ENCODE data around the gene DUSP14. TPM values are rescaled to one million over a fixed set of nuclear protein-coding genes. Genes with fewer than 3 reads are reported as not detected.

The DUSP14 gene
- polyA plus RNA-seq, 1 of the 3 experiments (the other 2 are of a cell fraction): 85.8 TPM

DNA sequence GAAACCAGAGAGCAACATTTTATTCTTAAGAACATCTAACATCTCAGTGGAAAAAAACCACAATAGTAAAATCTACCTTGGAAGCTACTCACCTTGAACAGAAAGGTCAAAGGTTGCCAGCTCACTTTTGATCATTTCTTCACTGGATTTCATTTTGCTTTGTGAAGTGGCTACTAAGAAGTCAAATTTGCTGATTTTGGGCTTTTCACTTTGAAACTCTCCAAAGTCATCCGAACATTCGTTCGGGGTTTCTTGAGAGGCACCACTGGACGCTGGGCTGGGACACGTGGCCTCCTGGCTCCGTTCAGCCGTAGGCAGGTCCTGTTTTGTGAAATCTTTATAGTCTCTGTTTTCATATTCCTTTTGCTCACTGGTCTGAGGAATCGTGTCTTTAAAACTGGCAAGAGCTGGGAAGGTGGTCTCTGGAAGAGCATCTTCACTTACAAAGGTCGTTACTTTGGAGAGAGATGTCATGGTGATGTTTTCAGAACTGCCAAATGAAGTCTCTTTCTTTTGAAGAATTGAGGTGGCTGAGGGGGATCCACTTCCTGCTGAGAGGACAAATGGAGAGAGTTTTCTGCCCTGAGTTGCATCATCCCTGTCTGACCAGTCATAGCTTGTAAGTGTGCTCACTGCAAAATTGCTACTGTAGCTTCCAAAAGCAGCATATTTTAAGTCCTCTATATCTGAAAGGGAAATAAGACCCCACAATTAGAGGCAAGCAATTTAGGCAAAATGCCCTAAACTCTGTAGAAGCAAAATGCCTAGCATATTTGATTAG, 52.4 kb downstream of the DUSP14 start:
- Histone ChIP-seq H3K9me2 (no peaks in the 10 kb centered on the region), H2AFZ (ENCODE audit: low read depth) (no peak overlapping the region), H3K4me3 (ENCODE audit: low read depth in 2 of 2, low read length in 1 of 2) (no peak overlapping the region), H3K36me3 (replicated peaks in 1 of 2; ENCODE audit: control insufficient read depth in 1 of 2, insufficient read depth in 2 of 2, low read length in 1 of 2) (peaks cover 59 to 72% of the 10 kb centered on the region in 2 experiments), H3K27me3 (ENCODE audit: insufficient read depth) (no peaks in the 10 kb centered on the region), H3K4me1 (ENCODE audit: control insufficient read depth in 1 of 2, insufficient read depth in 2 of 2, low read depth in 1 of 2, low read length in 1 of 2) (peaks cover 0 to 11% of the 10 kb centered on the region in 2 experiments; a peak in 1 of 4 replicates), H3K27ac (ENCODE audit: low read depth in 2 of 2, low read length in 1 of 2) (no peak overlapping the region), H3F3A (replicated peaks; ENCODE audit: insufficient read depth) (no peaks in the 10 kb centered on the region), H3K79me2 (ENCODE audit: insufficient read depth) (peaks cover 22% of the 10 kb centered on the region; the same call in 1 of the 2 replicates), H3K4me2 (no peak overlapping the region), H4K20me1 (ENCODE audit: insufficient read depth) (no peaks in the 10 kb centered on the region), H3K9me3 (no peaks in the 10 kb centered on the region), H3K9ac (no peak overlapping the region)
- WGBS (ENCODE audit: low lambda C conversion rate): 94% methylated on average over 9 of the region's 9 CpGs
- CTCF ChIA-PET: interaction anchor here (1.3 to 1.8 kb wide), 3 partner anchors 10 to 28 kb away, joined by 5 to 9 read pairs (median 6); no protein-coding TSS in a partner anchor
- DNase-seq: no peak
- TF ChIP-seq SIN3A (IDR thresholded peaks at IDR 0.05; ENCODE audit: borderline replicate concordance, low read depth, low read length) (no peak), GATA2 (CRISPR knock-in tag; IDR thresholded peaks at IDR 0.05) (no peak), RAD21 (IDR thresholded peaks at IDR 0.05; ENCODE audit: low read length) (no peak), GABPA (IDR thresholded peaks at IDR 0.05; ENCODE audit: low read depth) (no peak), FOXM1 (IDR thresholded peaks at IDR 0.05; ENCODE audit: low read depth) (no peak), RCOR1 (IDR thresholded peaks at IDR 0.05; ENCODE audit: low read length) (no peak), USF2 (IDR thresholded peaks at IDR 0.05; ENCODE audit: borderline replicate concordance, low read depth, low read length) (no peak), RXRA (IDR thresholded peaks at IDR 0.05; ENCODE audit: borderline replicate concordance, low read depth) (no peak), CTCF (IDR thresholded peaks at IDR 0.05) (no peak), RFX5 (IDR thresholded peaks at IDR 0.05; ENCODE audit: low read length) (no peak), TAF1 (IDR thresholded peaks at IDR 0.05; ENCODE audit: borderline replicate concordance, low read depth, low read length) (no peak), TEAD4 (IDR thresholded peaks at IDR 0.05; ENCODE audit: borderline replicate concordance, insufficient read depth) (no peak), TCF12 (IDR thresholded peaks at IDR 0.05) (no peak), MEF2A (IDR thresholded peaks at IDR 0.05; ENCODE audit: borderline replicate concordance, low read depth) (no peak), ELF1 (IDR thresholded peaks at IDR 0.05) (no peak), POLR2AphosphoS5 (IDR thresholded peaks at IDR 0.05; ENCODE audit: low read depth, low read length) (no peak), FOSL2 (IDR thresholded peaks at IDR 0.05; ENCODE audit: borderline replicate concordance, low read depth) (no peak)
- TF ChIP-seq, protein P1, sequence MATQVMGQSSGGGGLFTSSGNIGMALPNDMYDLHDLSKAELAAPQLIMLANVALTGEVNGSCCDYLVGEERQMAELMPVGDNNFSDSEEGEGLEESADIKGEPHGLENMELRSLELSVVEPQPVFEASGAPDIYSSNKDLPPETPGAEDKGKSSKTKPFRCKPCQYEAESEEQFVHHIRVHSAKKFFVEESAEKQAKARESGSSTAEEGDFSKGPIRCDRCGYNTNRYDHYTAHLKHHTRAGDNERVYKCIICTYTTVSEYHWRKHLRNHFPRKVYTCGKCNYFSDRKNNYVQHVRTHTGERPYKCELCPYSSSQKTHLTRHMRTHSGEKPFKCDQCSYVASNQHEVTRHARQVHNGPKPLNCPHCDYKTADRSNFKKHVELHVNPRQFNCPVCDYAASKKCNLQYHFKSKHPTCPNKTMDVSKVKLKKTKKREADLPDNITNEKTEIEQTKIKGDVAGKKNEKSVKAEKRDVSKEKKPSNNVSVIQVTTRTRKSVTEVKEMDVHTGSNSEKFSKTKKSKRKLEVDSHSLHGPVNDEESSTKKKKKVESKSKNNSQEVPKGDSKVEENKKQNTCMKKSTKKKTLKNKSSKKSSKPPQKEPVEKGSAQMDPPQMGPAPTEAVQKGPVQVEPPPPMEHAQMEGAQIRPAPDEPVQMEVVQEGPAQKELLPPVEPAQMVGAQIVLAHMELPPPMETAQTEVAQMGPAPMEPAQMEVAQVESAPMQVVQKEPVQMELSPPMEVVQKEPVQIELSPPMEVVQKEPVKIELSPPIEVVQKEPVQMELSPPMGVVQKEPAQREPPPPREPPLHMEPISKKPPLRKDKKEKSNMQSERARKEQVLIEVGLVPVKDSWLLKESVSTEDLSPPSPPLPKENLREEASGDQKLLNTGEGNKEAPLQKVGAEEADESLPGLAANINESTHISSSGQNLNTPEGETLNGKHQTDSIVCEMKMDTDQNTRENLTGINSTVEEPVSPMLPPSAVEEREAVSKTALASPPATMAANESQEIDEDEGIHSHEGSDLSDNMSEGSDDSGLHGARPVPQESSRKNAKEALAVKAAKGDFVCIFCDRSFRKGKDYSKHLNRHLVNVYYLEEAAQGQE (IDR thresholded peaks at IDR 0.05; ENCODE audit: low read depth, low read length): no peak
- TF ChIP-seq, protein P2, sequence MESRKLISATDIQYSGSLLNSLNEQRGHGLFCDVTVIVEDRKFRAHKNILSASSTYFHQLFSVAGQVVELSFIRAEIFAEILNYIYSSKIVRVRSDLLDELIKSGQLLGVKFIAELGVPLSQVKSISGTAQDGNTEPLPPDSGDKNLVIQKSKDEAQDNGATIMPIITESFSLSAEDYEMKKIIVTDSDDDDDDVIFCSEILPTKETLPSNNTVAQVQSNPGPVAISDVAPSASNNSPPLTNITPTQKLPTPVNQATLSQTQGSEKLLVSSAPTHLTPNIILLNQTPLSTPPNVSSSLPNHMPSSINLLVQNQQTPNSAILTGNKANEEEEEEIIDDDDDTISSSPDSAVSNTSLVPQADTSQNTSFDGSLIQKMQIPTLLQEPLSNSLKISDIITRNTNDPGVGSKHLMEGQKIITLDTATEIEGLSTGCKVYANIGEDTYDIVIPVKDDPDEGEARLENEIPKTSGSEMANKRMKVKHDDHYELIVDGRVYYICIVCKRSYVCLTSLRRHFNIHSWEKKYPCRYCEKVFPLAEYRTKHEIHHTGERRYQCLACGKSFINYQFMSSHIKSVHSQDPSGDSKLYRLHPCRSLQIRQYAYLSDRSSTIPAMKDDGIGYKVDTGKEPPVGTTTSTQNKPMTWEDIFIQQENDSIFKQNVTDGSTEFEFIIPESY (IDR thresholded peaks at IDR 0.05; ENCODE audit: borderline replicate concordance, low read depth): no peak
- POLR2A ChIA-PET: no interaction called here
